CD4-positive, alpha-beta T cell treated with Interleukin-4 for 1 hour (primary cell): ENCODE data around the gene TNS1.

Source experiments
- DNase-seq, 2 donors: peaks; one replicate each; pipeline ENCODE4 v3.0.0-alpha.2; 2020 to 2022

The TNS1 gene

DNA sequence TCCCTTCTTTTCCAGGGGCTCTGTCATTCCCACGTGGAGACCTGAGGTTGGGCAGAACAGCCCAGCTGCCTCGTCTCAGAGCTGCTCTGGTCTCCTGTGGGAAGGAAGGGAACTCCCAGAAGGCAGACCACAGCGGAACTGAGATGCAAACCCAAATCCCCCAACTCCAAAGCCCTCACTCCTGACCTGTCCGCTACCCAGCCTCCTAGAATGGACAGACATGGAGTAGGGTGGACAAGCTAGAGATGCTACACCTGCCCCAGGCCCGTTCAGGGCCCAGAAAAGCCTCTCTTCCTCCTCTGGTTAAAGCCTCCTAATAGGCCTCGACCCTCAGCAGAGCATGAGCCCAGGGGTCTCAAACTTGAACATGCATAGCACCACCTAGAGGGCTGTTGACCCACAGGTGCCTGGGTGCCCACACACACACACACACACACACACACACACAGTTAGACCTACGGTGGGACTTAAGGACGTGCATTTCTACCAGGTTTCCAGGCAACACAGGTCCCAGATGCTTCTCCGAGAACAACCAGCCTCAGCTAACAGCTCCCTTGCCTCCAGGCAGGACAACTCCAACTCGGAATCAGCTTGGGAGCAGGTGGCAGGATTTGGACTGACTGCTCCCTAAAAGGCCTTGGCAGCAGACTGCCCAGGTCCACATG is 93.5 kb downstream of the TNS1 start:
- no peak for DNase-seq

DNA sequence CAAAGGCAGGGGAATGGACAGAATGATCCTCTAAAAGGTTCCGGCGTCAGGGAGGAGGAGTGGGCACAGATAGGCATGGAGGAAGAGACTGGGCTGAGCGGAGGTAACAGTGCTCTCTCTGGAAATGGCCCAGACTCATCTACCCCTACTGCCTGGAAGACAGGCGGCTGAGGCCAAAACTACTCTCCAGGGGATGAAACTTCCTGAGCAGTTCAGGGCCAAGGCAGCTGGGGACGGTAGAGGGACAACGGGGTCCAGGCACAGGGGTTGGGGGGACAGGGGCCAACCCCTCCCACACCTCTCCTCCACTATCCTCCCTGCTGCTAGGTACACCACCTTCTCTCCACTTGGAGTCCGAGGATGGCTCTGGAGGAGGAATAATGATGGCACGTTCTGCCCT is 94.3 kb downstream of the TNS1 start:
- DNase-seq: no peak

DNA sequence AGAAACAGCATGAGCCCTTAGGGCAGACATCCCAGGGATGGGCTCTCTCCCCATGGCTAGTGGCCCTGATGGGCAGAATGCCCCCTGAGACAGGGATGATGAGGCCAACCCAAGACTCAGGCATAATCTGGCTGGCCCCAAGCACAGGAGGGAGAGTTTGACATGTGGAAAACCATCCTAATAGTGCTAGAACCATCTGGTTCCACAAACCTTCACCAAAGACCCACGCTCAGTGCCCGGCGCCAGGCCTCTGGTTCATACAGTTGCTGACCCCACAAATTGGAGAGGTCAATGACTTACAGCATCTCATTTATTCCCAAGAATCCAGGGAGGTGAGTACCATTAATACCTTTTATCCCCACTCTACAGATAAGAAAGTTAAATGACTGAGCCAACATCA is 95.5 kb downstream of the TNS1 start:
- DNase-seq: no peak

DNA sequence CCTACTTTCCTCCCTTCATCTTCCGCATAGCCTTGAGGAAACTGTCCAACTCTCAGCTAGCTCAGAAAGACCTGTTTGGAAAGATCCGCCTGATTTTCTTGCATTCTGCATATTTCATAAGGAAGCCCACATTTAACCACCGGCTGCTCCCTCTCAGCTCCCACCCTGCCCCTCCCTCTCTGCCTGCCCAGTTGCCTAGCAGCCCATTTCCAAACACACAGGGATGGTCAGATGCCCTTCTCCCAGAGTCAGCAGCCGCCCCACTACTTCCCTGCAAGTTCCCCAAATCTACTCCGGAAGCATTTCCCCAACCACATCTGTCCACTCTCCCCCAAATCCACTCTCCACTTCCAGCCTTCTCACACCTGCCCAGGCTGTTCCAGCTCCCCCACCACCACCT is 96.0 kb downstream of the TNS1 start:
- peak in 1 of 2 donors; percentile 37 for DNase-seq

DNA sequence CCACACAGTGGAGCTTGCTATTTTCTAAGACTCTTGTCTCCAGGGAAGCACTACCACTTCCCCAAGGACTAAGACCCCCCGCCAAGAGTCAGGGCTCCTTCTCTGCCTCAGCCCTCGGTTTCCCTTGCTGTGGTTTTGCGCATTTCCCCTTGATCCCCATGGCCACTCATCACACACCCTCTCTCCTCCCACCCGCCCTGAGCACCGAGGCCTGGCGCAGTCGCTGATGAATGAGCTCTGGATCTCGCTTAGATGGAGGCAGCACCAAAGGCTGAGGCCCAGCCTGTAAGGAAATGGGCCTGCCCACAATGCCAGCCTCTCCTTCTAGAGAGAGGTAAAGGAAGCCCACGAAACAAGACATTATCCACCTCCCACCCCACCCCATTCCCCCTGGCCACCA is 96.9 kb downstream of the TNS1 start:
- no peak for DNase-seq

DNA sequence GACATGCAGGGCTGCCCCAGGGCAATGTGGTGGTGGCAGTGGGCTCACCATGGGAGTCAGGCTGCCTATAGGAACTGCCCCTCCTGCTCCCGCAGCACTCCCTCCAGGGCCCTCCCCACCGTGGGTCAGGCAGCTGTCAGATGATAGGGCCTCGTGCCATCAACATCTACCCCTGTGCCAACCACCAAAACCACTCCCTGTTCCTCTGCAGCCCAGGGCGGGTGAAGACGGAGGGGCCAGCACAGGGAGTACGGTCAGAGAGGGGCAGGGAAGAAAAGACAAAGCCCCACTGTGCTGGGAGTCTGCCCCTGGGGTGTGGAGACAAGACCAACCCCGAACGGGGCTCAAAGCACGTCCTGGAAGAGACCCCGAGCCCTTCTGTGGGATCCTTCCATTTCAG is 97.4 kb downstream of the TNS1 start:
- DNase-seq: no peak

DNA sequence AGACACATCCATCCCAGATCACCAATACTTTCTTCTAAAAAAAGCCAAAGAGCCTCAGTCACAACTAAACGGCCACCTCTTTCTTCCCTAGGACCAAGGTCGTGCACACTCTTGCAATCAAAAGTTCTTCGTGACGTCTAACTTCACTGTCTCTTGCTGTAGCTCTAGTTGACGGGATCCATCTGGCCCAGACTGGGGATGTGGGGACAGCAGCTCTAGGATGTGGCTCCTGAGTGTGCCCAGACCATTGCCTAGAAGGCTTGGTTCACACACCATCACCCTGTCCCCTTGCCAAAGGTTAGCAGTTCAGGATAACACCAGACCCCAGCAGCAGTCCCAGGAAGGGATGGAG is 98.2 kb downstream of the TNS1 start:
- DNase-seq: no peak

DNA sequence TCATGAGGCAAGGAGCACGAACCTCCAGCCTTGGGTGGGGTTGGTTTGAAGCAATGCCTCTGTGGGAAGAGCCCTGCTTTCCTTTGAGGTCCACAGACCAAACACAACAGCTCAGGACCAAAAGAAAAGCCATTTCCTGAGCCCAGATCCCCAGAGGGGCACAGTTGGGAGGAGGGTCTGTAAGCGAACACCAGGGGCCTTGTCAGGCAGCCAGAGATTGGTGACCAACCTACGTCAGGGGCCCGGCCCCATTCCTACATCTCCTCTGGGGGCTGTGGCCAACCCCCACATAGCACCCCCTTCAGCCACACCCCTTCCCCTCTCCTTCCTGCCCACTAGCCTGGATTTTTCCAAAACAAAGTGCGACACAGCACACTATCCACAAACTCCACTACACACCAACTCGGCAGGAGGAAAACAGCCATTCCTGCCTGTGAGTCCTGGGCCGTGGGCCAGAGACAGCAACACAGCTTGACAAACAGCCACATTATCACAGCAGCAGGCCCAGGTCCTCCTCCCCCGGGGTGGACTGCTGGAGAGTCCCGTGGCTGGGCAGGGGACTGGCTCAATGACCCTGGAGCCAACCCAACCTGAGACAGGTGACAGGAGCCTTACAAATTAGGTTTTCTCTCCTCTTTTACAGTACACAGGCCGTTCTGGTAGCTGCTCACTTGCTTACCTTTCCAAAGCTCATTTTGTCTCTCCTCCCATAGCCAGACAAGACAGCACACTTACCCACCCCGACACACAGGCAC is 98.8 kb downstream of the TNS1 start:
- no peak for DNase-seq

DNA sequence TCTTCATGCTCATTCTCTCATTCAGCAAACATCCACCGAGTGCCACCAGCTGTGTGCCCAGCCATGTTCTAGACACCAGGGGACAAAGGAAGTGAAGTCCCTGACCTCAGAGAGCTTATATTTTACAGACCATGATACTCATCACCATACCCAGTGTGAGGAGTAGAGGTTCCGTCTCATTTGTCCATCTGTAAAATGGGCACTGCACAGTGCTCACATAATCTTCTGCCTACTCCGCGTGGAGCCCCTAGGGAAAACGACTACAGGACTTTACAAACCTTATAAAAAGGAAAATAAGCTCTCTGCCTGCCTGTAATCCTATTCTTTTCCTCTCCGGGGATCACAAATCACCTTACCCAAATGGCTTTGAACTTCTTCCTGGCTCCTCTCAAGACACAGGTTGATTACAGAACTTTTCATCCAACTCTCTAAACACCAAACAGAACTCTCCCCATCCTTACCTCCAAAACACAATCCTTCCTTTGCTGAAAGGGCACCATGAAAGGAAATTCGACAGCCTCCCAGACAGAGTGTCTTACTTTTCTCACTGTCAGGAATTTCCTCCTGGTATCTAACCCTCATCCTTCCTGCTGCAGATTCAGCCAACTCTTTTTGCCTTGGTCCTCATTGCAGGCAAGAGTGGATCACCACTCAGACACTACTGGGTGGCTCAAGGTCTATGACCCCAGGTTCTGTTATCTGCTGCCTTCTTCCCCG is 99.5 kb downstream of the TNS1 start:
- DNase-seq: no peak

DNA sequence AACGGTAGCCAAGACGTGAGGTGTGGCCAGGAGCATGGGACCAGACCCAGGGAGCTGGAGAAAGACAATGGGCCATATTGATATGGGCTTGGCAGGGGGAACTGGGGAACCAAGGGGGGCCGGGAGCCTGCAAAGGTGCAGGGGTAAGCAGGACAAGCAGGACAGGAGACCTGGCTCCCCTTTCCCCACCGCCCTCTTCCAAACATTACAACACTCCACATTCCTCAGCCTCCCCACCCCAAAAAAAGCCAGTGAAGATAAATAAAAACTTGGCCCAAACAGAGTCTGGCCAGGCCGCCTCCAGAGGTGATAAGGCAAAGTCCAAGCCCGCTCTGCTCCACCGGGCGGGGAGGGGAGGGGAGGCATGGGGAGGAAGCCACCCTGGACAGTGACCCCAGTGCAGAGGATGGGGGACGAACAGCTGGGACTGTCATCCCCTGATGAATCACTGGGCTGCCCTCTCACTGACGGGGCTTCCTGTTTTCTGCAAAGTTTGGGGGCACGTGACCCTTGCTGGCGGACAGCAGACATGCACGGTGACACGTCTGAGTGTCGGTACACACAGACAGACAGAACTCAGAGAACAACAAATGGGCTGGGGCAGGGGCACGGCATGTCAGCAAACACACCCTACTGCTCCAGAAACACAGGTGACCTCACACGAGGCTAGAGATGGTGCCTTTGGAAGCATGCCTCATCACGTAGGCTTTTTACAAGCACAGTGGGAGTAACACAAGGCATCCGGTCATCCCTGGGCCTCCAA is 100.2 kb downstream of the TNS1 start:
- peak in 1 of 2 donors; percentile 80 for DNase-seq

DNA sequence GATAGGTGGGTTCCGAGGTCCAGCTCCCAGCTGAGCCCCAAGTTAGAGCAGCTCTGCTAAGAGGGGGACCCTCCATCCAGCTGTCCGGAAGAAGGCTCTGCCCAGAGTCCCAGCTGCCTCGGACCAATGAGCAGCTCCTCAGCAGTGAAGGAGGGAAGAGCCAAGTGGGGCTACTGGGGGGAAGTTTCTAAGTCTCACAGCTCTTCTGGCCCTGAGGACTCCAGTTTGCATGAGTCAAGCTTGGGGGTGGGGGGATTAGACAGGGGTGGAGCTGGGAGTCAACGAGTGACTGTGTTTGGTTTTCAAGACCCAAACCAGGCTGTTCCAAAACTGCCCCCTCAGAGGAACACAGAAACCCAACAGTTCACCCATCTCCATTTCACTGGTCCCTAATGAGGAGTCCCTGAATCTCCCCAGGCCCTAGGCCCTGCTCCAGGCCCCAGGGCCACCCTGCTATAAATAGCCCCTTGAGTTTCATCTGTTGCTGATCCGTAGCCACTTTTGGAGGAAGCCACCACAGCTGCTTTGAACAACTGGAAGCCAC is 100.9 kb downstream of the TNS1 start:
- DNase-seq: no peak

DNA sequence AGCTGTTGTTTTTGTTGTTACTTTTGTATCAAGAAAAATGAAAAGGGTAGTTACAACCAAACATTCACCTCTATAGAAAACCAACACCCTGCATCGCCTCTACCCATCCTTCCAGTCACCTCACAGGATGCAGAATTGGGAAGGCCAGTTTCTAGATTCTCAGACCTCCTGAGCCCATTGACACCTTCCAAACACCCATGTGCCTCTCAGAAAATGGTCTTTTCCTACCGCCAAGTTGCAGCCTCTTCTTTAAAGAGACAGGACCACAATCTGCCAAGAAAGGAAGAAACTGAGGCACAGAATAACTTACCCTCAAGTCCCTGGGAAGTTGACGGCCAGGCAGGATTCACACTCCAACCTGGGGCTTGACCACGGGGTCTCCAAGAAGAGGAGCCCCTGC is 101.4 kb downstream of the TNS1 start:
- DNase-seq: no peak

DNA sequence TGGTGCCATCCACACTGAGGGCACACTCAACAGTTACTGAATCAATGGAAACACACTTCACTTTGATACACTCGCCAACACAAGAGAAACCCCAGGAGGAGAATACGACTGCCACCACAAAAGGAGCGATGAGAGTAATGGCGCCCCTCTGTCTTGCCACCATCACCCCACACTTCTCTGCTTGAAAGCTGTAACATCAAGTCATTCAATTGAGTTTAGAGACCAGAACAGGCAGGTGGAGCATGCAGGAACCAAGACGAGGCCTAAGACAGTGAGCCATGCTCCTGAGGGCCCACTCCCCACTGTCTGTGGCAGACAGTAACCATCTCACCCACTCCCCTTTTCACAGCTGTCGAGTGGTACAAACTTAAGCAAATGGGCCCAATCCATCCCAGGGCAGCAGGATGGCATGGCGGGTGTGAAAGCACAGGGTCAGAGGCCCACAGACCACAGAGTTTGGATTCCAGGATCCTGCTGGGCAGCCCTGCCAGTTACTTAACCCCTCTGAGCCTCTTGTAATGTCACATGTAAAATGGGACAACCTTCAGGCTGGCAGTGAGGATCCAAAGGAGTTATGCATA is 101.9 kb downstream of the TNS1 start:
- no peak for DNase-seq

DNA sequence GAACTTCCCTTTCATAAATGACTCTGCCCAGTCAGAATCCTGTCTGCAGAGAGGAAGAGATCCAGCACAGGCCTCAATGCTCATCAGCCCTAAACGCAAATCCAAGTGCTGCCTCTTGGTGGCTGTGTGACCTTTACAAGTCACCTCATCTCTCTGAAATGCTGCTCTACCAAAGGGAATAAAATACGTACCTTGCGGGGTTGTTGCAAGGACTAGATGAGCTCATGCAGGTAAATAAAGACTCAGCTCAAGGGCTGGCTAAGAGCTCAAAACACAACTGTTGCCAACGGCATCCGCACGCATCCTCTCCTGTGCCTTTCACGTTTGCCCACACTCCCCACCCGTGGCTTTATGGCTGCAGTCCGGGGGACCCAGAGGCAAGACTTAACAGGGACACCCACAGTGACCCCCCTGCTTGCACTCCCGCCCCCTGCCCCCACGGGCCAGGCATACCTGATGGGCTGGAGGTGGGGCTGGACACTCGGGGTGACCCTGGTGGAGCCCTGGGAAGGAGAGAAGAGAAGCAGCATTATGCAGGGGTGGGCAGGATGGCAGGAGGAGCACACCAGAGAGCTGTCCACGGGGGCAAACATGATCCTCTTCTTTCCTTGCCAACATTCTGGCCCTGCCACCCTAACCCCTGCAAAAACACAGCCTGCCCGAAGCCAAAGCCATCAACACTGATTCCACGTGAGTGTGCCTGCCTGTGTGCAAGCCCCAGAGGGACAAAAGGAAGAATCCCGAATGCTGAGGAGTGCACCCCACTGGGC is 102.6 kb downstream of the TNS1 start:
- DNase-seq: no peak

DNA sequence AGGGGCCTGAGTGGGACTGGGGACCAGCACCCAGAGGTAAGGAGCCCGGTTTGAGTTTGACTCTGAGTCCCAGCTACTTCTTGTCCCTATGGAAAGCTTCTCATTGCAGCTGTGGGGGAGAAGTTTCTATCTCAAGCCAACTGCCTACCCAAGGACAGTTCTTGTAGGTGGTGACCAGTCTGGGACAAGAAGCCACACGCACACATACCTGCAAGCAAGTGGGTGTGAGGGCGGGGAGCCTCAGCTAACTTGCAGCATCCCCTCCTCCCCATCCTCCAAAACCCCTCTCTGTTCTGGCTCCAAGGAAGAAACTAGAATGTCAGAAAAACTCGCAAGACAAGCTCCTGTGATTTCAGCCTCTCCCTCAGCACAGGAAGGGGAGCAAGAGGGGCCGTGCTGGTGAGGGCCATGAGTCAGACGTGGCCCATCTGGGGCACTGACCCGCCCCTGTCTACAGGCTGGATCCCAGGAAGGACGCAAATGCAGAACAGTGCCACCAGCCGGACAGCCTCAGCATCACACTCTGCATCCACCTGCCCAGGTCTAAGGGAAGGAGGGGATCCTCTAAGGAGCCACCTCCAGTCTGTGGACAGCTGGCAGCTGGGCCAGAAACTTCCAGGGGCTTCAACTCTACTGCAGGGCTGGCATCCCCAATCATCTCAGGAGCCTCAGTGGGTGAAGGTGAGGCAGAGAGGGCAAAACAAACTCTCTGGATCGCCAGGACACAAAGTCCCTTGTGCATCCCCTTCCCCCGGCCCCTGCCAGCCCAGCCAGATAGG is 103.4 kb downstream of the TNS1 start:
- peak in 1 of 2 donors; percentile 37 for DNase-seq

DNA sequence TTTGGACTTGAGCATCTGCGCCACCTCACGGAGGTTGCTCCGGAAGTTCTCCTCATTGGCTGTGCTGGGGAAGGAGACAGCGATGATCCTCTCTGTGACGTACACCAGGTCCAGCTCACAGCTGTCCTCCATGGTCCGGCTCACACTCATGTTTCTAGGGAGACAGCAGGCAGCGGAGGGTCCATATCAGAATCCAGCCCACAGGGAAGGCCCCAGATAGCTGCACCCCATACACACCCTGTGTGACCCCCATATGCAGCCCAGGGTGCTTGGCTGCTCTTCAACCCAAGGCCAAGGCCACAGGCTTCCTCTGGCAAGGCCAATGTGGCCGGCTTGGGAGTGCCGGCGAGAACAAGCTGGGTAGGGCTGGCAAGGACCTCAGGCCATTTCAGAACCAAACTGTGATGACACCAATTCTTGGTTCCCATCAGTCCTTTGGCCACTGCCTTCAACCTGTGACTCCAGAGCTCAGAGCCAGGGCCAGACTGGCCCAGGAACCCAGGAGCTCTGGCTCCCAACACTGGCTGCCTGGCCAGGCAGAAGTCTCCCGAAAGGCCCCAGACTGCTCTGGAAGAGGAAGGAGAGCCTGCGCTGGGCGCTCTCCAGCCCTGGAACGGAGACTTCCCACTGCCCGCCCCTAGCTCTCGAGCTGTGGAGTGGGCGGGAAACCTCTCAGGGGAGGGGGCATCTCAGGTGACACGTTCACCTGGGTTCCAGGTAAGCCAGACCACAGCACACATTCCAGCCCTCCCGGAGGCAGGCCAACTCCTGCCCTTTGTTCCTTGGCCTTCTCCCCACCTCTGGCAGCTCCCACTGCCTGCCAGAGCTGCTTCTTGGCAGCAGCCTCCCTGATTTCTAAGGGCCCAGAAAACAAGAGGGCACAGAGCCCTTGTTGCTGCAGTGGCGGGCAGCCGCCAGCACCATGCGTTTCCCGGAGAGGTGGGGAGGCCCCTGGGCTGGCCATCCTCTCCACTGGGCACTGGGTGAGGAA is 104.7 kb downstream of the TNS1 start:
- DNase-seq: no peak

DNA sequence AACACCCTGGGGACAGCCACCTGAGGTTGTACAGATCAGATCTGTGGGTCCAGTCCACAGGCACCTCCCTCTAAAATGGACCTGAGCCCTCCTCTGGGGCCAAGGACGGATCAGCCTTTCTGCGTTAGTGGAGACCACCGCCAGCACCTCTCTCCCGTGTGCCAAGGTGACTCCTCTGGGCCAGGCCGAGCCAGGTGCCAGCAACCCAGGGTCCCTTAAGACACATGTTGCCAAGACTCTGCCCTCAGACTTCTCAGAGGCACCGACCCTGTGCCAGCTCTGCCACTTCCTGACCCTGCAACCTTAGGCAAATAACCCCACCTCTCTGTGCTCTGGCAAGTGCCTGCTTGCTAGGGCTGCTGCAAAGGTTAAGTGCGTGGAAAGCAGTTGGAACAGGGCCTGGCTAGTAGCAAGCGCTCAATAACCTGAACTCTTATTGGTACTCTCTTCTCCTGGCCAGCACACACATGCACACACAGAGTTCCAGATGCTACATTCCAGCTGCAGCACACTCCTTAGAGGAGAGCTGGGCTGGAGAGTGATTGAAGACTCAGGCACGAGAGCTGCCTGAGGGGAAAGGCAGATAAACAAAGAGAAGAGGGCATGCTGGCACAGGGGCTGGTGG is 105.6 kb downstream of the TNS1 start:
- no peak for DNase-seq

DNA sequence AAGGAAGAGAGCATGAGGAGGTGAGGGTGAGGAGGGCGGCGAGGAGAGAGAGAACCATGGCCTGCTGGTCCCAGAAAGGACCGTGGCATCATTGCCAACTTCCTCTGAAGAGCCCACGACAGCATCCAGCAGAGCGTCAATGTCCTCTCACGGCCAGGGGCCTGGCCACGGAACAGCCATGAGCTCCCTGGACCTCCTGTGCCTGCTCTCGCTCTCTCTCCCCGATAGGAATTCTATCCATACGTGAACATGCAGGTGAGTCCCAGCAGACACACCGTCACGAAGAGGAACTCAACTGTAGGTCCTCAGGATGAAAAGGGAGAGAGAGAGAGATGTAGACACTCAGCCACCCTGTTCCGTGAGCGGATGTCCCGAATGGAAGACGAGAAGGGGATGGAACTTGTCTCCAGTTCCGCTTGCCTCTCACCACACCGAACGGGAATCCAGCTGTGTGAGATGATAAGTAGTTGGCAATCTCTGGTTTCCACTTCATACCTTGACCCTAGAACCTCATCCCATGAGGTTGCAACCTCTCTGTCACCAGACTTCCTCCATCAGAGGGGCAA is 107.6 kb downstream of the TNS1 start:
- no peak for DNase-seq

DNA sequence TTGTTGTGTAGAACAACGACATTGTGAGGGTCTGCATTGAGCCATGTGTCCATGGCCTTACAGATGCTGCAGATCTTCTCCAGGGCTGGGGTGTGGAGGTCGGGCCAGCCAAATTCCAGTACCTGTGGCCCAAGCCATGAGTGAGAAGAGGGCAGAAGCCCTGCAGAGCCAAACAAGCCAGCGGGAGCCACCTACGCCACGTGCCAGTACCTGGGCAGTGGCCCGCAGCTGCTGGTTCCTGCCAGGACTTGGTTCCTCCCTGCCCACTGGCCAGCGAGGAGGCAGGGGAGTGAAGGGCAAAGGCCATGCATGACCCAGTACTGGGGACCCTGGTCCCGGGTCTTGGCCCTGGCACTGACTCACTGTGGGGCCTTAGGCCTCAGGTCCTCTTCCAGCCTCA is 109.4 kb downstream of the TNS1 start:
- DNase-seq: no peak
